ENCODE results near the gene CDH11.

Gene CDH11

DNA sequence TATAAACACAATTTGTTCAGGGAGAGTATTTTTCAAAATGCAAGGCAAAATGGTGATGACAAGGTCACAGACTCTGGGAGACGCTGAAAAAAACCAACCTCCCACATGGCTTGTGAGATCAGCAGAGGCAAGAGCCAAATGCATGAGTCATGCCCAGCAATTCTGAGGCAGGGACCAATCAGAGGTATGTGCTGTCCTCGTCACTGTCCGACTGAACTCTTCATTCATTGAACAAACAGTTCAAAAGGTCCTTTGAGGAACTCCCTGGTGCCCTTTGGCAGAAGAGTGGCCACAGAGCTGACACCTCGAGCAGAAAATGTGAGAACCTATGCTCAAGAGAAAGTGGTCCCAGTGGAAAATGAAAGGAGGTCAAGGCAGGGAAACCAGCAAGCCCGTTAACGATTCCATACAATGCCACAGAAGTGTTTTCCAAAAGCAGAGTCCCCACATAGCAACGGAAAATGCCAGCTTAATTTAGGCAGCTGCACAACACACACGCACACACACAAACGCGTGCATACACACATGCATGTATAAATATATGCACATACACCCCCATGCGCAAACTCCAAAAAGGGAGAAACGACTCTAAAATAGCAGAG is 50.9 kb downstream of the CDH11 start:
- no peak for DNase-seq (ENCODE audit: low read depth)

DNA sequence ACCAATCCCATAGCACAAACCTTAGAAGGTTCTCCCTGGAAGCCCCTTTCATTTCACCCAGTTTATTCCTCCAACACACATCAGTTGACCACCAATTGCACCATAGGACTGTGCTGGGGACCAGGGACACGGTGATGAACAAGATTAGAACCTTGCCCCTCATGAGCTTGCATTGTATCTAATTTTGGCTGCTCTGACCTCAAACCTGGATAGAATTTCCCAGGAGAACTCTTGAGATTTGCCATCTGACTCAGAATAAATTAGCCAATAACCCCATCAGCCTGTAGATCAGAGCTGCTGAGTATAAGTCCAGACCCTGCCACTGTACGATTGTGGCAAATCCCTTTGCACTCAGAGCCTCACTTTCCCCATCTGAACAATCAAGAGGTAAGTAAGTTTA is 52.1 kb downstream of the CDH11 start:
- no peak for DNase-seq (ENCODE audit: low read depth)

DNA sequence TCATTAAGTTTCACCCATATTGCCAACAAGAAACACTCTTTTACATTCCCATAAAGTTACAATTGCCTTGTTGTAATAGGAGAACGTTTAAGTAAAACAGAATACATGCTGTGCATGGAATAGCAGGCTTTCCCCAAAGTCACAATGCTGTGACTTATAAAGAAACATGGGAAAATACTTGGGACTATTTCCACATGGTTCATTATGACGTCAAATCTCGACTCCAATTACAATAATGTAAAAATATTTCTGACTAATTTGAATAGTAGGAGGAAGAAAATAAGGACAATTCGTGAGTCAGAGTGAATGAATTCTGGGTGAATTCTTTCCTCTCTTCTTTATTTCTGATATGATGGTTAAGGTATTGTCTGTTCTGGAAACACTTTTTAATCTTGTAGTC is 52.8 kb downstream of the CDH11 start:
- DNase-seq (ENCODE audit: low read depth), result no peak

DNA sequence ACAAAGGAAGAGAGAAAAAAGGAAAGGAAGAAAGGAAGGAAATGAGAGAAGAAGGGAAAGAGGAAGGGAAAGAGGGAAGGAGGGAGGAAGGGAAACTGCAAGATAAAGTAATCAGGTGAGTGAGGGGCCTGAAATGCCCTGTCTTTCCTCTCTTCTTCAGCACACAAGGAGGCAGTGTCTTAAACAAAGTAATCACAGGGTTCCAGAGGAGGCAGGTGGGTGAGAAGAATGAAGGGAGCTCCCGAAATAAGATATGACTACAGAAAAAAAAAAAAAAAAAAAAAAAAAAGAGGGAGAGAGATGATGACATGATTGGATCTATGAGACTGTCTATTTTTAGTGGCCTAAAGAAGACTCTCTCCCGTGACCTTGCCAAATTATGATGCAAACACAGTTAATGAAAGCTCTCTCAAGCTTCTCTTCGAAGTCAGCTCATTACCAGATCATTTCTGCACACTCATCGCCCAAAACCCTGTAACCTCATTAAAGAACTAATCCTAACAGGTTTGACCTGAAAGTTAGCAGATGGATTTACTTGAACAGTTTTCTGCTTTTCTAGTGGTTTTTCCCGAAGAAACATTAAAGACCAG is 53.6 kb downstream of the CDH11 start:
- no peak for DNase-seq (ENCODE audit: low read depth)

DNA sequence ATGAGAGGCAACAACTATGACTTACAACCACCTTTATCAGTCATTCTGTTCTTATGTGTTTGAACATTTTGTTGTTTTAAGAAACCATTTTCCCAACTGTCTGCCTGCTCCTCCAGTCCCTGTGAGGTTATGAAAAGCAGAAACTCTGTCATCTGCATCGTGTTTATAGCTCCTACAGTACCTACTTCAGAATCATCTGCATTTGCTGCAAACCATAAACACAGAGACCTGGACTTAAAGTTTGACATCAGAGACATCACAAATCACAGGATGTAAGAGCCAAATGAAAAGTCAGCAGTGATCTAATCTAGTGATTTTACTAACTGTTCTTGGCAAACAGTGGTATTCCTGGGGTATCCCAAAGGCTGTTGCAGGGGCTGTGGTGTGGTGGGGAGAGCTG is 55.2 kb downstream of the CDH11 start:
- DNase-seq (ENCODE audit: low read depth), result no peak

DNA sequence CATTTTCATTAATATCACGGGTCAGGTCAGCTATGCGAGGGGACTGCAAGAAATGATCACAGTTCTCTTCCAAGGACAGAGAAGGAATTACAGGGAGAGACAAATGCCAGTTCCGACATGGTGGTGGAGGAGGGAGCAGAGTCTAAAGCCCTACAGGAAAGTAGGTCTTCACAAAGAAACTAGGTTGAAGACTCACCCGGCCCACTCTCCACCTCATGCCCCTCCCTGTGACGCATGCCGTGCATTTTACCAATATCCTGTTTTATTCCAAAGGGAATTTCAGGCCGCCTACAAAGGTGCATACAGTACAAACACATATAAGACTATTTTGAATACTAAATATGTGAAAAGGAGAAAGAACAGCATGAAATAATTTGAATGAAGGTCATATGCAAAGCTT is 56.8 kb downstream of the CDH11 start:
- no peak for DNase-seq (ENCODE audit: low read depth)

DNA sequence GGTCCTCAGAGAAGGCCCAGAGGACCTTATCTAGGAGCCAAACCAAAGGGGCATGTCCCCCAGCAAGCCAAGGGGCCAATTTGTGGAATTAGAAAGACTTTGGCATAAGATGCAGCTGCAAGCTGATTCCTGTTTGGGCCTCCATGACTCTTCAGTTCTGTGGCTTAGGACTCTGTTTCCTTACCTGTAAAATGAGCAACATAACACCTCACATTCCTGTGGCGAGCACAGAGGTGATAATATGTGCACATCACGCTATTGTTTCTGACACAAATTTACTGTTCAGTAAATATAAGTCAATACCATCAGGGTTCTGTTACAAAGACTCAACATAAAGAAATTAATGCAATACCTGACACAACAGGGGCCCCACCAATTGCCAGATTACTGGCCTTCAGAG is 57.7 kb downstream of the CDH11 start:
- no peak for DNase-seq (ENCODE audit: low read depth)

DNA sequence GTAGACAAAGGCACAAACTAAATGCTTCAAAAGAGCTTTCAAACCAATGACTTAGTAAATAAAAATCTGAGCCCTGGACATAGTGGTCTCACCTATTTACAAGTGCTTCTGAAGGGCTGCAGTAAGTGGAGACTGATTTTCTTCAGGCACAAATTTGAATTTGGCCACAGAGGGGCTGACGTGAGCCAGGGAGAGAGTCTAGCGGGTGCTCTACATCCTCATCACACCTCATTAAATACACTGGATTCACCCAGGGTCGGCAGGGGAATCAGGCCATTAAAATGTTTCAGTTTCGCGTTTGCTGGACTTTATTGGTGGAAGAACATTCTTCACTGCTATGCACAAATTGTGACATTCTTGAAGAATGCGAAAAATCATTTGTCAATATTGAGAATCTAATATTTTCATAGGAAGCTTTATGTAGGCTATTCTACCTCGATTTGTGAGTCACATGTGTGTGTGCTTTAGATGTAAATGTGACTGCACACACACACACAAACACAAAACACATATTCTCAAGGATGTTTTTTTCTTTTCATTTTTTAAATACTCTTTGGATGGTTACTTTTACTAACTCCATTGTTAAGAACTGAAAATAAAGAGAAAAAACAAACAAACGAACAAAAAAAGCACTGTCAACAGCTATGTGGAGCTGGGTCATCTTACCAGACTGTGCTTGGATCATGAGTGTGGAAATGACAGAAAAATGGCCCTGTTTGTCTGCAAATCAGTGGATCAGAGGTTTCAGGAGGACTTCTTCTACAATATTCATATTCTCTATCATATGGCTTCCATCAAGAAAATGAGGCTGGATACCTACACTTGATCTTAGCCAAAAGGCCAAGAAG is 58.9 kb downstream of the CDH11 start:
- no peak for DNase-seq (ENCODE audit: low read depth)

DNA sequence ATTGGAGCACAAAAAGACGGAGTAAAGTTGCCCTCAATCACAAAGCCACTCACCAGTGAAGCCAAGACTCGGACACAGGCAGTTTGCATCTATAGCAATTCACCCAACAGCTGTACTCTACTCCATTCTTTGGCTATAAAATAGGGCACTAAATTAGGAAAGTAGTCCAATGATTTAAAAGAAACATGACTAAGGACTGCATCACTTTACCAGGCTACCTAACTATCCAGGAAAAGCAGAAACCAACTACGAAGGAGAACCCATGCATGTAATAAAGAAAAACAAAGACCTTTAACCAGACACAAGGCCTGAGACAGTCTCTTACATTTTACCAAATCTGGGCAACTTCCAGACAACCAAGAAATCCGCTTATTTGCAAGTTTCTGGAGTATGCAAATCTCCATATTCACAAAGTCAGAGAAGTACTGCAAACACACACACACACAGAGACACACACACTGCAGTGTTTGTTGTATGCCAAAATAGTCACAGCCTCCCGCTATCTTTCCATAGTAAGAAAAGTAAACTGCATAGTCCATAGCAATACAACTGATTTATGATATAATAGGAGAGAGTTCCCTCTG is 59.8 kb downstream of the CDH11 start:
- DNase-seq (ENCODE audit: low read depth), result no peak

DNA sequence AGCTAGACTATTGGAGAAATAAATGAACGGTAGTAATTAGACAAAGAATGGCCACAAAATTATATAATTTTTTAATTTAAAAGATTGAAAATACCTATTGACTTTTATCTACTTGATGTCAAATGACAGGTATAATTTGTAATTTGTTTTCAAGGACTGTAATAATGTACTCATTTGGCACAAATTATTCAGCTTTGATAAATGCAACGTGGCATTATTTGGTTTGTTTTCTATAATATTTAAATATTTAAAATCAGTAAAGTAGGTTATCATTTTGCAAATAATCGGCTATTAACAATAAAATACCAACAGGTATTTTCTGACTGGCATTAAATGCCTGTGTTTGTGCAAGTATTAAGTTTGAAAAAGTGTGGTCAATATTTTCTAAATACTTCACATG is 60.6 kb downstream of the CDH11 start:
- DNase-seq (ENCODE audit: low read depth), result no peak

DNA sequence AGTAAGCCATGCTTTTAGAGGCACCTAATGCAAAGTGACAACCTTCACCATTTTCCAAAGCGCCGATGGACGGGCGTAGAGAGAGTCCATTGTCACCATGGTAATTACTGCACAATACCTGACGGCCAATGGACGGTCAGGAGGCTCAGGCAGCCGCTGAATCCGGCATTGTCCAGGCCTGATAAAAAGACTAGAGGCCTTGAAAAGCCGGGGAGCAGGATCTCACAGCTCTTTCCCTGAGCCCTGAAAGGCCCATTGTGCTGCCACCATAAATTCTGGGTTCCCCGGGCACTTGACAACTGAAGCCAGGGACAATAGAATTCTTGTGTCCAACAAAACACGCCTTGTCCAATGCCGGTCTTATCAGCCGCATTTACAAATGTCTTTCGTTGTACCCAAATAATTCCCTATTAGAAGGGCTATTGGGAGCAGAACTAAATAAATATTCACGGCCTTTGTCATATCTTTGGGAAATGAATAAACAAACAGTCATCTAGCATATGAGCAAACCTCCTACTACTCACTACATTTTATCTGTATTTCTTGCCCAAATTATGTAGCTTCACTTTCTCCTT is 62.4 kb downstream of the CDH11 start:
- no peak for DNase-seq (ENCODE audit: low read depth)

DNA sequence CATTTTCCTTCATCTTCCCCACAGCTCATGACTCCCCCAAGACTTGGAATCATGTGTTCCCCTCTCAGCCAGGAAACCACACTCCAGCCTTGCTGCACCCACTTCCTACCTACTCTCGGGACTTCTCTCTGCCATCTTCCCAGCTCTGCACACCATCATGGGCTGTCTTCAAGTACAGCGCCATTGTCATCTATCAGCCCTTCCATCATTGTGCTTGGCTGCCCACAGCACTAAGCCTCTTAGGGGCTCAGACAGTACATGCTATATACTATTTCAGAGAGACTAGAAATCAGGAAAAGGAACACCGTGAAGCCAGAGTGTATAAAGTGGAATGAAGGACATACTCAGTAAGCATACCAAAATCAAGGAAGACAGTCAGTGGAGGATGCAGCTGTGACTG is 64.7 kb downstream of the CDH11 start:
- DNase-seq (ENCODE audit: low read depth), result no peak

DNA sequence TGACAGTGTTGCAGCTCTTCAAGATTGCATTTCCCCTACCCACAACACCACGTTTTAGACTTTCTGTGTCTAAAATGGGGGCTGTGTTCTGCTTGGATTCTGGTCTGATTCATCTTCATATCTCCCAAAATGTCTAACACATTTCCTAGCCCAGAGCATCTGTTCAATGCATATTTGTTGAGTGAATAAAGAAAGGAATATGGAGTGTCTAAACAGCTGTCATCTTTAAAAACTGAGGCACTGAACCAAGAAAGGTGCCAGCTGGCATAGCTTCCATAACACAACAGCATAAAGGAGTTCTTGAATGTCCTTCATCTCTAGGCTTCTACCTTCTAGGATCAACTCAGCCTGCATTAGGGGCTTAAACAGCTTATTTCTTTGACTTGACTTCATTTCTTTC is 67.4 kb downstream of the CDH11 start:
- no peak for DNase-seq (ENCODE audit: low read depth)

DNA sequence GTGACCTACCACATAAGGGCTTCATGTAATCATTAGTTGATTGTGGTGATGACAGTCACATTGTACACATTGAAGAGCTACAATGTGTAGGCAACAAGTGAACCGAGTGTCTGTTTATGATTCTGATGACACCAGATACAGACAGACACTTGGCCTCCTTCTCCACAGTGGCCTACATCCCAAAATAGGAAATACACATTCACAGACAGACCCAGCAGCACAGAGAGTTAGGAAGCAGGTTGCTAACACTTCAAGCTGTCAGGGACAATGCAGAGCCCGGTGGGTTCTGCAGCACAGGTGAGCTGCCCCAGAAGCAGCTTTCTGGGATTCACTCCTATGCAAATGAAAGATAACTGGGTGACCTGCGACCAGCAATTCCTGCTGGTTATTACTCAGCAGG is 72.2 kb downstream of the CDH11 start:
- DNase-seq (ENCODE audit: low read depth), result no peak

DNA sequence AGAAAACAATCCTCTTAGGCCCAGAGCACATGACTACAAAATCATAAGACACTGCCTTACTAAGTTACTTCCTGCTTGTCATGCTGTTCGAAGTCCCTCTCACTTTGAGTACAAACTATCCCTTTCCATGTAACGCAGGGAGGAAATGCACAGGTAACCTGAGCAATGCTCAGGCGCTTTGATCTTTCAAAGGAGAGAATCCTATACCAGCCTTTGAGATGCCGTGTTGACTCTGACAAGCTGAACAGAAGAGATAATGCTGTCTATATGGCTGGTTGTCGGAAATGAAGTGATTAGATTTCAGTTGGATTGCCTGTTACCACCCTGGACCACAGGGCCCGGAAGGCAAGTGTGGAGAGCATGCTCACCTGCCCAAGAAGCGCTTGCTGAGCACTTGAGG is 75.9 kb downstream of the CDH11 start:
- DNase-seq (ENCODE audit: low read depth), result no peak

DNA sequence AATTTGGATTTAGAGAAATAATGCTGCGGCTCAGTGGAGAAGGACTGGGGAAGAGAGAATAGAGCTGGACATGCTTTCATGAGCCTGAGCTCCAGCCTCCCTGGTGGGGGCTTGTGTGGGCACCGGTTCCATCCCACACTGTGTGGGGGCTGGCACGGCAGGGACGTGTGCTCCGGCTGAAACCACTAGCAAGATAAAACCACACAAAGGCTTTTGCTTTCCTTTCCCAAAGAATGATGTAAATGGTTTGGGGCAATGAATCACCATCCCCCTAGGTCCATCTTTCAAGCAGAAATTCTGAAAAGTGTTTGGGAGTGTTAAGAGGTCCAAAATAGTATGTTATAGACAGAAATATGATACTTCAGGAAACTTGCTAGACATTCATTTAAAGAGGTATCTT is 77.0 kb downstream of the CDH11 start:
- no peak for DNase-seq (ENCODE audit: low read depth)

DNA sequence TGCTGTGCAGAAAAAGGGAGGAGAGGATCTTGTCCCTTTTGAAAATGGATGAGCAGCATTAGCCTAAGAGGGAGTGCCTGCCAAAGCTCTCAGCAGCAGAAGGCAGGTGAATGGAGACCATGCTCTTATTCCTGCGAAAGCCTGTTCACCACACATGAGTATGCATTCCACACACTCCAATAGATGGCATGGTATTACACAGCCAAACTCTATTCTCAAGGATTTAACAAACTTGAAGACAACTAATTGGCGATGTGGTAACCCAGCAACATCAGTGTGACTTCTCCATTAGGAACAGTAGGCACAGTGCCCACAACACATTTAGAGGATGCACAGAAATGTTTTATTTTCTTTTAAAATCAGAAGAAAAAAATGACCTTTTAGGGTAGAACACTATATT is 77.8 kb downstream of the CDH11 start:
- no peak for DNase-seq (ENCODE audit: low read depth)

DNA sequence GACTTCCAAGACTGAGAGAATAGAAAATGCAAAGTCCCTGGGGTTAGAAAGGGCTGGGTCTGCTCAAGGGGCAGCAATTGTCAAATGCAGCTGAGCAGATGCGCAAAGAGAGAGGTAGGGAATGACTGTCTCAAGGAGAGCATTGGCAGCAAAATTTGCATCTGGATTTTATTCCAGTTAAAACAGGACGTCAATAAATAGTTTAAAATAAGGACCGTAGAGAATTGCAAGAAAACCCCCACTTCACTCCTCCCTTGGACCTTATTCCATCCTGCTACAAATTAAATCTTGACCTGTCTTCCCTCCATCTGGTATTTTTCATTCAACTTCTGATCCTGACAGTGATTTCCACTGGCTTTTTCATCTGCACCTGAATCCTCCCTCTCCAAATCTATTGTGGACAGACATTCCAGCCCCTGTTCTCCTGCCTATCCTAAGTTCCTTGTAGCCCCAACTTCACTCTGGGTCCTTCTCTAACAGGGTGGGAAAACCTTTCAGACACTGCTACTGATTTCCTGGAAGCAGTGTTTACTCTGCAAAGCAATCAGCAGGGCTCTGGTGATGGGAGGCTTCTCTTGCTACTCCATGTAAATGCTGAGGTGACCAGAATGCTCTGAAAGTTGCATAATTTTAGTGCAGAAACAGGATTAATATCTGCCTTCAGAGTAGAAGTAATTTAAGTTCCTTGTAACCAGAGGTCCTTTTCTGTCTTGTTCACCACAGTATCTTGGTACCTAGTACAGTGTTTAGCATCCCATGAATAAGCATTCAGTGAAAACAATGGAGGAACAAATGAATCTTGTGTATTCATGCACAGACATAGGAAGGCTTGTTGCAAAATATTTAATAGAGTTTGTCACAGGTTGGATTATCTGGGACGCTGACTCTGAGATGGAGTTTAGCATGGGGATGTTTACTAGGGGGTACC is 79.2 kb downstream of the CDH11 start:
- DNase-seq (ENCODE audit: low read depth), result no peak

DNA sequence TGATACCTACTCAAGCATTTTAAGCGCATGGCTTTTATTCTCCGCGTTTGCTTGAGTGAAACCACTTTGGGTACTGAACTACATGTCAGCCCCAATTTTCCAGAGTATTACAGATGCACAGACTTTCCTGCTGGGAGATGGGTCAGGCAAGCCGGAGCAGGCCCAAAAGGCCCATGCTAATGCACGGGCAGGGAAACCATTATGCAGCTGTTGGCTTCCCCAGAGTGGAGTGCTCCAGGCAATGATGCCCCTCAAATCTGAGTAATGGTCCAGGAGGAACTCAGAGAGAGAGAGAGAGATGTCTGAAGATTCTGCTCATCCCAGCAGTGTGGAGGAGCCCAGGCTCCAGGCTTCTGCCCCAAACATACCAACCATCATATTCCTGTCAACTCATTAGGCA is 80.2 kb downstream of the CDH11 start:
- DNase-seq (ENCODE audit: low read depth), result no peak

DNA sequence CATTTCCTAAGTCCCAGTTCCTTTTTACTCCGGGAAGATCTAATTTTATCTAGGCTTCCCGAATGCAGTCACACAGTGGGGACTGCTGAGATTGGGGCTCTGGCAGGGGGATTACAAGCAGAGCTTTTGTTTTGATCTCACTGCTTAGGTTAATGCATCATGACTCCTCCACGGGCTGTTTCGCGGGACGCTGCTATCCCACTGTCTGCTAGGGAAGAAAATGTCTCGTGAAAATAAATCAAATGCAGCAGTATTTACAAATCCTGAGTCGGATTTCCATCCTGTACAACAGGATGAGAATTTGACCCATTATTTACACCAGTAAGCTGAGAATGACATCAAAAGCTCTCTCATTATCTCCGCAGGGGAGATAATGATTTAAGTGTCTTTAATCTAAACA is 83.8 kb downstream of the CDH11 start:
- no peak for DNase-seq (ENCODE audit: low read depth)

DNA sequence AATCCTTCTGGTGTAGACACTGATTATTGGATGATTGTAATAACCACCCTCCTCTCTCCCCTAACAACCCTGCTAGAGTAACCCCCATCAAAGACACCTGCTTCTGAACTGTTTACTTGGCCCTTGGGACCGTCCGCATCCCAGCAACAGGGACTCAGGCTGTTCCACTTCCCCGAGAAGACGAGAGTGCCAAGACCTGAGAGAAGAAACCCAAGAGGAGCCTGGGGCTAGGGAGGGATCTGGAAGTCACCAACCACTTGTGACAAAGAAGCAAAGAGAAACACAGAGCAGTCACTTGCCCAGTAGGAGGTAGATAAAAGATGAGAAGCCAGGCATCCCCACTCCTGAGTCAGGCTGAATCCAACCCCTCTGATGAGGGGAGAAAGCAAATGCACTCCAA is 84.3 kb downstream of the CDH11 start:
- DNase-seq (ENCODE audit: low read depth), result no peak

DNA sequence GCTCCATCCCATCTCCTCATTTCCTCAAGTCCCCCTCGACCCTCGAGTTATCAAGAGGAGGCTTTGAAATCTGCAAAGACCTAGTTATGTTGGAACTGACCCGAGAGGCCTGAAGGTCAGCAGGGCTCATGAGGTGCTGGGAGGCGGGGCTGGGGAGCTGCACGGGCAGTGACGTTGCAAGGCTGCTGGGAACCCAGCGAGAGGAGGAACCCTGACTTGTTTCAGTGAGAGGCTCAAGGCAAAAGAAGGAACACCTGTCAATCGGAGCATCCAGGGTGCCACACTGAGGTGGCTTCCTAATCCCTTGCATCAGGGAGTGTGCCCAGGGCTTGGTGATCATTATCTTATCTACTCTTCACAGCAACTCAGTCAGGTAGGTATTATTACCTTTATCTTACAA is 86.9 kb downstream of the CDH11 start:
- DNase-seq (ENCODE audit: low read depth), result no peak
